ENCODE measurements around the gene GPR148. TPM values are rescaled to one million over a fixed set of nuclear protein-coding genes. Genes with fewer than 3 reads are reported as not detected.
A peak's percentile ranks its signal among the peaks of the same experiment; 100 is the strongest.
"Not testable (repeated sequence)": the region's sequence is repeated elsewhere in the genome, so short reads cannot be mapped to it uniquely, and the experiment has no call there.

GPR148 gene
- total RNA-seq, 4 donors from 2014 or later, result not detected

- ATAC-seq (ENCODE audit: low FRiP score) (no peak), DNase-seq (ENCODE audit: low spot score) (no peak)
- TF ChIP-seq CTCF (IDR thresholded peaks at IDR 0.05), result no peak
Observed at GRCh38 chr2:130726614-130727180, 2.2 kb upstream of the GPR148 start.

- no peak for TF ChIP-seq CTCF (IDR thresholded peaks at IDR 0.05)
- DNase-seq (ENCODE audit: low spot score), result peak; percentile 75
- ATAC-seq (ENCODE audit: low FRiP score), result peak; percentile 97
Observed at GRCh38 chr2:130727286-130727924, 1.5 kb upstream of the GPR148 start.

- no peak for TF ChIP-seq CTCF (IDR thresholded peaks at IDR 0.05)
- DNase-seq (ENCODE audit: low spot score), result no peak
- ATAC-seq (ENCODE audit: low FRiP score), result peak; percentile 62
Observed at GRCh38 chr2:130728007-130728454, 839 bp upstream of the GPR148 start.

GRCh38 chr2:130729322-130730299, 741 bp downstream of the GPR148 start:
- DNase-seq (ENCODE audit: low spot score) (no peak), ATAC-seq (ENCODE audit: low FRiP score) (no peak)
- TF ChIP-seq CTCF (IDR thresholded peaks at IDR 0.05), result no peak

GRCh38 chr2:130732257-130732656, 3.4 kb downstream of the GPR148 start:
- not testable (repeated sequence) for ATAC-seq (ENCODE audit: low FRiP score); DNase-seq (ENCODE audit: low spot score)

GRCh38 chr2:130735200-130735599, 6.3 kb downstream of the GPR148 start:
- ATAC-seq (ENCODE audit: low FRiP score), result no peak

More at GRCh38 chr2:130735200-130735599, 6.3 kb downstream of the GPR148 start:
- no peak for TF ChIP-seq CTCF (IDR thresholded peaks at IDR 0.05)
- DNase-seq (ENCODE audit: low spot score), result no peak

All from omental fat pad (tissue), 4 donors.